ENCODE data around the gene GARNL3. TPM values are rescaled to one million over a fixed set of nuclear protein-coding genes. Genes with fewer than 3 reads are reported as not detected.

GARNL3 gene
- total RNA-seq, 5 donors from 2014 or later (not counting 1 experiment from before 2014, with no cell fraction given) = 3.3 to 5.7 (median 3.6) TPM

DNA sequence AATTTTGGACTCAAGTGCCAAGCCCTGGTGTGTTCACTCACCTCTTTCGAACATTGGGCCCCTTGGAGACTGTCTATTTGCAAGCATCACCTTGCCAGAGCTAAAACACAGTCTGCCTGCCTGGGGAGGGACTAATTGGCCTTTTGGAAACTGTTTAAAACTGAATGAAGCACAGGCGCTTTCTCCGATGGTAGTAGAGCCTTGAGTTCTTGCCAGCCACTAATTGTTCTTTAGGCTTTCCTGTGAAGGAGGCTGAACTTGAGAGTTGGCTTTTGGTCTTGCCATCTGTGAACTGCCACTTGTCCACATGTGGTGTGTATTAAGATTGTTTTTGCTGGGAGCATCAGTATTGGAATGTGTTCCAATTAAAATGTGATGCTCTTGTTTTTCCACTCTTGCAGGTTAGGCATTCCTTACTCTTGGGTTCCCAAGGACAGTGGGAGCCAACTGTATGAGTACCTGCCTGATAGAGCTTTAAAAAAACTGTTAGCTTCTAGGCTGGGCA is 26.0 kb downstream of the GARNL3 start:
- DNase-seq (no peak), ATAC-seq (replicated peaks in 1 of 4) (no peak)
- H3K27ac ChIP-seq (ENCODE audit: low read length) = no peak overlapping the region
- H3K4me1 ChIP-seq (ENCODE audit: control insufficient read depth in 1 of 2, extremely low read depth in 1 of 2, insufficient read depth in 2 of 2, low read length in 2 of 2) = no peaks in the 10 kb centered on the region
- no peak overlapping the region for H3K4me3 ChIP-seq (ENCODE audit: control insufficient read depth in 1 of 2, extremely low read depth in 1 of 2, low read length in 1 of 2)
- H3K27me3 ChIP-seq (replicated peaks in 1 of 2; ENCODE audit: control insufficient read depth in 2 of 2, extremely low read depth in 1 of 2, insufficient read depth in 2 of 2, low read length in 1 of 2) = peaks cover 0 to 9% of the 10 kb centered on the region in 2 experiments
- H3K4me1 Mint-ChIP-seq = no peaks in the 10 kb centered on the region
- CTCF ChIA-PET = interaction anchor here in 1 of 2 donors (0.6 kb wide), 1 partner anchor 1106 kb away, joined by 3 read pairs; no protein-coding TSS in a partner anchor
- no peaks in the 10 kb centered on the region for H3K9me3 Mint-ChIP-seq
- WGBS (ENCODE audit: insufficient coverage) = 78% methylated on average over 3 of the region's 3 CpGs
- H3K36me3 Mint-ChIP-seq = no peaks in the 10 kb centered on the region
- no peak overlapping the region for H3K4me3 Mint-ChIP-seq
- H3K36me3 ChIP-seq (ENCODE audit: control insufficient read depth in 2 of 2, extremely low read depth in 1 of 2, insufficient read depth in 1 of 2, low read length in 1 of 2) = no peaks in the 10 kb centered on the region
- H3K27ac Mint-ChIP-seq = no peak overlapping the region
- H3K9me3 ChIP-seq = no peaks in the 10 kb centered on the region
- H3K27me3 Mint-ChIP-seq = peaks cover 30 to 48% of the 10 kb centered on the region in 2 donors
- POLR2A ChIA-PET = no interaction called here

DNA sequence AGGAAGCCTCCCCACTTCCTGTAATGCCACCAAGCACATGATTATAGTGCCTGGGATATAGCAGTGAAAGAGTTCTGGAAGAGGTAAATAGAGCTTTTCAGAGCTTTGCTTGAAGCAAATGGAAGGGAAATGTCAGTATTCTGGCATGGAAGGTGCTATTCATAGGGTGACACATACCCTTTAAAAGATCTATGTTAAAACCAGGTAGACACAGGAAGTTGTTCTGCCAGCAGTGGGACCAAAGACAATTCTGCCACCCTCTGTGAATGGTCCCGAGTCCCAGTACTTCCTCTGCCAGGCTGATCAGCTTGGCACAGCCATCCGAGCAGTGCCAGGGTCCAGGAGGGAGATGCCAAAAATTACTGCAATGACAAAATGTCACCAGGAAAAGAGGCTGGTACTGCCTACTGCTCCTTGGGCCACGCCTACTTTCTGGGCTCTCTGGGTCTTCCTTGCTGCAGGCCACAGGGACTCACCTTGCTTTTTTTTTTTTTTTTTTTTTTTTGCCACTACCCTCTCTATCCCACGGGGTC is 26.7 kb downstream of the GARNL3 start:
- H3K27ac ChIP-seq (ENCODE audit: low read length) = no peak overlapping the region
- no peak overlapping the region for H3K4me3 Mint-ChIP-seq
- H3K9me3 ChIP-seq = no peaks in the 10 kb centered on the region
- H3K4me1 Mint-ChIP-seq = no peaks in the 10 kb centered on the region
- WGBS (ENCODE audit: insufficient coverage) = 93% methylated on average over 3 of the region's 4 CpGs
- H3K9me3 Mint-ChIP-seq = no peaks in the 10 kb centered on the region
- no peaks in the 10 kb centered on the region for H3K36me3 Mint-ChIP-seq
- H3K4me3 ChIP-seq (ENCODE audit: control insufficient read depth in 1 of 2, extremely low read depth in 1 of 2, low read length in 1 of 2) = no peak overlapping the region
- POLR2A ChIA-PET = no interaction called here
- no peaks in the 10 kb centered on the region for H3K36me3 ChIP-seq (ENCODE audit: control insufficient read depth in 2 of 2, extremely low read depth in 1 of 2, insufficient read depth in 1 of 2, low read length in 1 of 2)
- ATAC-seq (replicated peaks in 1 of 4) (no peak), DNase-seq (no peak)
- peaks cover 30 to 47% of the 10 kb centered on the region in 2 donors for H3K27me3 Mint-ChIP-seq
- no peak overlapping the region for H3K27ac Mint-ChIP-seq
- no peaks in the 10 kb centered on the region for H3K4me1 ChIP-seq (ENCODE audit: control insufficient read depth in 1 of 2, extremely low read depth in 1 of 2, insufficient read depth in 2 of 2, low read length in 2 of 2)
- CTCF ChIA-PET = interaction anchor here in 1 of 2 donors (0.6 kb wide), 1 partner anchor 1106 kb away, joined by 3 read pairs; no protein-coding TSS in a partner anchor
- H3K27me3 ChIP-seq (replicated peaks in 1 of 2; ENCODE audit: control insufficient read depth in 2 of 2, extremely low read depth in 1 of 2, insufficient read depth in 2 of 2, low read length in 1 of 2) = peaks cover 0 to 9% of the 10 kb centered on the region in 2 experiments

GRCh38 chr9:127292415-127292814 is 27.8 kb downstream of the GARNL3 start:
- no peak overlapping the region for H3K27ac ChIP-seq (ENCODE audit: low read length)
- WGBS (ENCODE audit: insufficient coverage) = 94% methylated on average over 4 of the region's 4 CpGs
- ChIA-PET CTCF (no interaction called here), POLR2A (no interaction called here)
- H3K9me3 Mint-ChIP-seq = no peaks in the 10 kb centered on the region
- H3K36me3 Mint-ChIP-seq = no peaks in the 10 kb centered on the region
- H3K36me3 ChIP-seq (ENCODE audit: control insufficient read depth in 2 of 2, extremely low read depth in 1 of 2, insufficient read depth in 1 of 2, low read length in 1 of 2) = no peaks in the 10 kb centered on the region
- no peak for ATAC-seq (replicated peaks in 1 of 4)
- no peaks in the 10 kb centered on the region for H3K9me3 ChIP-seq
- H3K4me3 Mint-ChIP-seq = no peak overlapping the region
- H3K4me1 Mint-ChIP-seq = no peaks in the 10 kb centered on the region
- peaks cover 0 to 10% of the 10 kb centered on the region in 2 experiments for H3K27me3 ChIP-seq (replicated peaks in 1 of 2; ENCODE audit: control insufficient read depth in 2 of 2, extremely low read depth in 1 of 2, insufficient read depth in 2 of 2, low read length in 1 of 2)
- no peak for DNase-seq
- no peak overlapping the region for H3K4me3 ChIP-seq (ENCODE audit: control insufficient read depth in 1 of 2, extremely low read depth in 1 of 2, low read length in 1 of 2)
- H3K27me3 Mint-ChIP-seq = peaks cover 26 to 39% of the 10 kb centered on the region in 2 donors
- H3K4me1 ChIP-seq (ENCODE audit: control insufficient read depth in 1 of 2, extremely low read depth in 1 of 2, insufficient read depth in 2 of 2, low read length in 2 of 2) = no peaks in the 10 kb centered on the region
- H3K27ac Mint-ChIP-seq = no peak overlapping the region

DNA sequence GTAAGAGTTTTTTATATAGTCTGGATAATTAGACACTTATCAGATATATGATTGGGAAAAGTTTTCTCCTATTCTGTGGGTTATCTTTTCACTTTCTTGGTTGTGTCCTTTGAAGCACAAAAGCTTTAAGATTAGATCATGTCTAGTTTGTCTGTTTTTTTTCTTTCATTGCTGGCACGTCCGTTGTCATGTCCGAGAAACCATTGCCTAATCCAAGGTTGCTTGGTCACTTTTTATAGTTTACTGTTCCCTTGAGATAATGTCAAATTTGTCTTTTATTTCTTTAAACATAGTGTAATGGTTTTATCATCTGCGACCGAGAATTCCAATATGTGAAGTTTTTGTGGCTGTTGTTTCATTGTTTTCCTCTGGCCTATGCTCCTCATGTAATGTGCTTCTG is 28.8 kb downstream of the GARNL3 start:
- Histone ChIP-seq H3K9me3 (no peaks in the 10 kb centered on the region), H3K4me1 (ENCODE audit: control insufficient read depth in 1 of 2, extremely low read depth in 1 of 2, insufficient read depth in 2 of 2, low read length in 2 of 2) (no peaks in the 10 kb centered on the region), H3K27me3 (replicated peaks in 1 of 2; ENCODE audit: control insufficient read depth in 2 of 2, extremely low read depth in 1 of 2, insufficient read depth in 2 of 2, low read length in 1 of 2) (peaks cover 0 to 4% of the 10 kb centered on the region in 2 experiments), H3K27ac (ENCODE audit: low read length) (no peak overlapping the region), H3K36me3 (ENCODE audit: control insufficient read depth in 2 of 2, extremely low read depth in 1 of 2, insufficient read depth in 1 of 2, low read length in 1 of 2) (no peaks in the 10 kb centered on the region), H3K4me3 (ENCODE audit: control insufficient read depth in 1 of 2, extremely low read depth in 1 of 2, low read length in 1 of 2) (no peak overlapping the region)
- DNase-seq (no peak), ATAC-seq (replicated peaks in 1 of 4) (no peak)
- Mint-ChIP-seq H3K4me1 (no peaks in the 10 kb centered on the region), H3K9me3 (no peaks in the 10 kb centered on the region), H3K27ac (no peak overlapping the region), H3K27me3 (peaks cover 18 to 32% of the 10 kb centered on the region in 2 donors), H3K36me3 (no peaks in the 10 kb centered on the region), H3K4me3 (no peak overlapping the region)
- ChIA-PET CTCF (no interaction called here), POLR2A (no interaction called here)
- WGBS (ENCODE audit: insufficient coverage) = 92% methylated on average over 2 of the region's 5 CpGs

- DNase-seq (no peak), ATAC-seq (replicated peaks in 1 of 4) (no peak)
- Mint-ChIP-seq H3K4me1 (no peaks in the 10 kb centered on the region), H3K36me3 (no peaks in the 10 kb centered on the region), H3K27me3 (peaks cover 16 to 29% of the 10 kb centered on the region in 2 donors), H3K4me3 (no peak overlapping the region), H3K9me3 (no peaks in the 10 kb centered on the region), H3K27ac (no peak overlapping the region)
- Histone ChIP-seq H3K9me3 (no peaks in the 10 kb centered on the region), H3K4me1 (ENCODE audit: control insufficient read depth in 1 of 2, extremely low read depth in 1 of 2, insufficient read depth in 2 of 2, low read length in 2 of 2) (no peaks in the 10 kb centered on the region), H3K27me3 (replicated peaks in 1 of 2; ENCODE audit: control insufficient read depth in 2 of 2, extremely low read depth in 1 of 2, insufficient read depth in 2 of 2, low read length in 1 of 2) (peaks cover 0 to 4% of the 10 kb centered on the region in 2 experiments), H3K4me3 (ENCODE audit: control insufficient read depth in 1 of 2, extremely low read depth in 1 of 2, low read length in 1 of 2) (no peak overlapping the region), H3K36me3 (ENCODE audit: control insufficient read depth in 2 of 2, extremely low read depth in 1 of 2, insufficient read depth in 1 of 2, low read length in 1 of 2) (no peaks in the 10 kb centered on the region), H3K27ac (ENCODE audit: low read length) (no peak overlapping the region)
- POLR2A ChIA-PET = no interaction called here
- CTCF ChIA-PET = no interaction called here
- no CpG with 5 or more reads among the region's 1 CpG for WGBS (ENCODE audit: insufficient coverage)
These were observed 29.2 kb downstream of the GARNL3 start for GRCh38 chr9:127293767-127294166.

DNA sequence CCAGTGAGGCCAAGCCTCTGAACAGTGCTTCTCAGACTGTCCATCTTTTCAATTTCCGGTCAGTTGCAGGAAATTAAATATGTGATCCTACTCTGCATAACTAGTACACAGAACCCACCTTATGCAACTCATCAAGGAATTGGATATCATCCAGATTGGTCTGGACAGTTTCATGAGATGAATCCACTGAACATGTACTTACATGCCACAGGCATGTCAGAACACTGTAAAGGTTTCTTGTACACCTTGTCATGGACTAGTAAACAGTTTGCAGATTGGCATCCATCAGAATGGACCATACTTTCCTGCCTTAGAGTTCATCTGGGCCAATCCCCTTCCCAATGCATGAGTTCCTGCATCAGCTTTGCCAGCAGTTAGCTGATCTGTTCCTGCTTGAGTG is 30.4 kb downstream of the GARNL3 start:
- no peaks in the 10 kb centered on the region for H3K36me3 Mint-ChIP-seq
- ChIA-PET POLR2A (no interaction called here), CTCF (no interaction called here)
- ATAC-seq (replicated peaks in 1 of 4) (no peak), DNase-seq (no peak)
- no peaks in the 10 kb centered on the region for H3K9me3 Mint-ChIP-seq
- H3K4me3 Mint-ChIP-seq = no peak overlapping the region
- H3K9me3 ChIP-seq = no peaks in the 10 kb centered on the region
- H3K27ac ChIP-seq (ENCODE audit: low read length) = no peak overlapping the region
- H3K4me1 Mint-ChIP-seq = no peaks in the 10 kb centered on the region
- H3K36me3 ChIP-seq (ENCODE audit: control insufficient read depth in 2 of 2, extremely low read depth in 1 of 2, insufficient read depth in 1 of 2, low read length in 1 of 2) = no peaks in the 10 kb centered on the region
- 100% methylated on average over 1 of the region's 1 CpG for WGBS (ENCODE audit: insufficient coverage)
- H3K27me3 Mint-ChIP-seq = peaks cover 5 to 19% of the 10 kb centered on the region in 2 donors
- H3K27ac Mint-ChIP-seq = no peak overlapping the region
- H3K4me3 ChIP-seq (ENCODE audit: control insufficient read depth in 1 of 2, extremely low read depth in 1 of 2, low read length in 1 of 2) = no peak overlapping the region
- peaks cover 0 to 4% of the 10 kb centered on the region in 2 experiments for H3K27me3 ChIP-seq (replicated peaks in 1 of 2; ENCODE audit: control insufficient read depth in 2 of 2, extremely low read depth in 1 of 2, insufficient read depth in 2 of 2, low read length in 1 of 2)
- no peaks in the 10 kb centered on the region for H3K4me1 ChIP-seq (ENCODE audit: control insufficient read depth in 1 of 2, extremely low read depth in 1 of 2, insufficient read depth in 2 of 2, low read length in 2 of 2)
